HG02884 (cell line): ENCODE results near the gene VASH2.
A peak's percentile ranks its signal among the peaks of the same experiment; 100 is the strongest.
"Not testable (repeated sequence)": the region's sequence is repeated elsewhere in the genome, so short reads cannot be mapped to it uniquely, and the experiment has no call there.

Source experiments
- ATAC-seq: cut with Tn5 transposase; IDR thresholded peaks from one replicate; pipeline ENCODE4 v1.9.1; 2021; ENCODE audit warnings: mild to moderate bottlenecking, moderate library complexity; ENCODE audit not compliant: unreplicated experiment

The VASH2 gene

GRCh38 chr1:212950243-212951125, at the start of gene VASH2:
TSS of gene VASH2 (plus strand) at chr1:212950541. CDS start at chr1:212951543, 1,002 bp downstream.
- ATAC-seq: peak; percentile 92

GRCh38 chr1:212901290-212901689, 49.1 kb upstream of the VASH2 start:
- ATAC-seq: no peak

- ATAC-seq: no peak
These were observed 48.3 kb upstream of the VASH2 start for GRCh38 chr1:212902054-212902453.

GRCh38 chr1:212903664-212904063, 46.7 kb upstream of the VASH2 start:
- ATAC-seq: no peak

- not testable (repeated sequence) for ATAC-seq
These were observed 42.3 kb upstream of the VASH2 start for GRCh38 chr1:212908071-212908470.

GRCh38 chr1:212908971-212909370, 41.4 kb upstream of the VASH2 start:
- ATAC-seq: no peak

- ATAC-seq: no peak
These were observed 40.7 kb upstream of the VASH2 start for GRCh38 chr1:212909652-212910063.

- ATAC-seq: not testable (repeated sequence)
These were observed 40.1 kb upstream of the VASH2 start for GRCh38 chr1:212910213-212910612.

GRCh38 chr1:212913638-212914037, 36.7 kb upstream of the VASH2 start:
- ATAC-seq: not testable (repeated sequence)

GRCh38 chr1:212914110-212914509, 36.2 kb upstream of the VASH2 start:
- not testable (repeated sequence) for ATAC-seq

- no peak for ATAC-seq
These were observed 35.6 kb upstream of the VASH2 start for GRCh38 chr1:212914789-212915188.

- no peak for ATAC-seq
These were observed 34.9 kb upstream of the VASH2 start for GRCh38 chr1:212915245-212916091.

GRCh38 chr1:212916481-212917133, 33.7 kb upstream of the VASH2 start:
- ATAC-seq: no peak

GRCh38 chr1:212917134-212917485, 33.2 kb upstream of the VASH2 start:
- ATAC-seq: no peak

- ATAC-seq: no peak
These were observed 32.5 kb upstream of the VASH2 start for GRCh38 chr1:212917858-212918257.

GRCh38 chr1:212918824-212919223, 31.5 kb upstream of the VASH2 start:
- ATAC-seq: no peak

- no peak for ATAC-seq
These were observed 30.1 kb upstream of the VASH2 start for GRCh38 chr1:212920246-212920645.

- no peak for ATAC-seq
These were observed 29.4 kb upstream of the VASH2 start for GRCh38 chr1:212920896-212921295.

GRCh38 chr1:212922016-212922415, 28.3 kb upstream of the VASH2 start:
- ATAC-seq: no peak

GRCh38 chr1:212926372-212926771, 24.0 kb upstream of the VASH2 start:
- no peak for ATAC-seq
